GM19395 (cell line): ENCODE measurements around the gene FAF2.
"Not testable (repeated sequence)": the region's sequence is repeated elsewhere in the genome, so short reads cannot be mapped to it uniquely, and the experiment has no call there.

Experiments
- ATAC-seq: cut with Tn5 transposase; IDR thresholded peaks from one replicate; pipeline ENCODE4 v1.9.1; 2021; ENCODE audit warnings: mild to moderate bottlenecking, moderate library complexity; ENCODE audit not compliant: unreplicated experiment

The FAF2 gene

GRCh38 chr5:176541338-176542134 lies 93.4 kb downstream of the FAF2 start:
- no peak for ATAC-seq

- no peak for ATAC-seq
Measured at GRCh38 chr5:176542135-176542595, 94.0 kb downstream of the FAF2 start.

- ATAC-seq = peak; percentile 46
Measured at GRCh38 chr5:176542596-176543427, 94.6 kb downstream of the FAF2 start.

- ATAC-seq = peak; percentile 67
Measured at GRCh38 chr5:176543428-176544182, 95.4 kb downstream of the FAF2 start.

- ATAC-seq = no peak
Measured at GRCh38 chr5:176545388-176545736, 97.2 kb downstream of the FAF2 start.

GRCh38 chr5:176545737-176546509 lies 97.7 kb downstream of the FAF2 start:
- ATAC-seq = no peak

GRCh38 chr5:176547802-176548201 lies 99.6 kb downstream of the FAF2 start:
- ATAC-seq = no peak

- no peak for ATAC-seq
Measured at GRCh38 chr5:176548967-176549444, 100.8 kb downstream of the FAF2 start, which contains the start of gene CDHR2. CDHR2 (plus strand) TSS chr5:176549342; CDS start chr5:176565353, 16,011 bp downstream.

GRCh38 chr5:176549871-176550270 lies 101.7 kb downstream of the FAF2 start:
- ATAC-seq = no peak

GRCh38 chr5:176550275-176550831 lies 102.2 kb downstream of the FAF2 start:
- ATAC-seq = no peak

- not testable (repeated sequence) for ATAC-seq
Measured at GRCh38 chr5:176550937-176551336, 102.8 kb downstream of the FAF2 start.

GRCh38 chr5:176552332-176552869 lies 104.2 kb downstream of the FAF2 start:
- ATAC-seq = no peak

- no peak for ATAC-seq
Measured at GRCh38 chr5:176553260-176554085, 105.3 kb downstream of the FAF2 start.

- no peak for ATAC-seq
Measured at GRCh38 chr5:176557846-176558245, 109.7 kb downstream of the FAF2 start.
